Measurements from ENCODE around the gene EDDM13. TPM values are rescaled to one million over a fixed set of nuclear protein-coding genes. Genes with fewer than 3 reads are reported as not detected.

EDDM13 gene
- total and polyA plus RNA-seq, 10 of the 15 experiments (the other 5 are each of a cell fraction or from before 2014, with no cell fraction given): 0.15 to 0.37 TPM; not detected in 8

GRCh38 chr19:56297010-56297409 is 24.5 kb downstream of the EDDM13 start (continued):
- TF ChIP-seq, protein P1, sequence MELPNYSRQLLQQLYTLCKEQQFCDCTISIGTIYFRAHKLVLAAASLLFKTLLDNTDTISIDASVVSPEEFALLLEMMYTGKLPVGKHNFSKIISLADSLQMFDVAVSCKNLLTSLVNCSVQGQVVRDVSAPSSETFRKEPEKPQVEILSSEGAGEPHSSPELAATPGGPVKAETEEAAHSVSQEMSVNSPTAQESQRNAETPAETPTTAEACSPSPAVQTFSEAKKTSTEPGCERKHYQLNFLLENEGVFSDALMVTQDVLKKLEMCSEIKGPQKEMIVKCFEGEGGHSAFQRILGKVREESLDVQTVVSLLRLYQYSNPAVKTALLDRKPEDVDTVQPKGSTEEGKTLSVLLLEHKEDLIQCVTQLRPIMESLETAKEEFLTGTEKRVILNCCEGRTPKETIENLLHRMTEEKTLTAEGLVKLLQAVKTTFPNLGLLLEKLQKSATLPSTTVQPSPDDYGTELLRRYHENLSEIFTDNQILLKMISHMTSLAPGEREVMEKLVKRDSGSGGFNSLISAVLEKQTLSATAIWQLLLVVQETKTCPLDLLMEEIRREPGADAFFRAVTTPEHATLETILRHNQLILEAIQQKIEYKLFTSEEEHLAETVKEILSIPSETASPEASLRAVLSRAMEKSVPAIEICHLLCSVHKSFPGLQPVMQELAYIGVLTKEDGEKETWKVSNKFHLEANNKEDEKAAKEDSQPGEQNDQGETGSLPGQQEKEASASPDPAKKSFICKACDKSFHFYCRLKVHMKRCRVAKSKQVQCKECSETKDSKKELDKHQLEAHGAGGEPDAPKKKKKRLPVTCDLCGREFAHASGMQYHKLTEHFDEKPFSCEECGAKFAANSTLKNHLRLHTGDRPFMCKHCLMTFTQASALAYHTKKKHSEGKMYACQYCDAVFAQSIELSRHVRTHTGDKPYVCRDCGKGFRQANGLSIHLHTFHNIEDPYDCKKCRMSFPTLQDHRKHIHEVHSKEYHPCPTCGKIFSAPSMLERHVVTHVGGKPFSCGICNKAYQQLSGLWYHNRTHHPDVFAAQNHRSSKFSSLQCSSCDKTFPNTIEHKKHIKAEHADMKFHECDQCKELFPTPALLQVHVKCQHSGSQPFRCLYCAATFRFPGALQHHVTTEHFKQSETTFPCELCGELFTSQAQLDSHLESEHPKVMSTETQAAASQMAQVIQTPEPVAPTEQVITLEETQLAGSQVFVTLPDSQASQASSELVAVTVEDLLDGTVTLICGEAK (IDR thresholded peaks at IDR 0.05; ENCODE audit: borderline replicate concordance): no peak

DNA sequence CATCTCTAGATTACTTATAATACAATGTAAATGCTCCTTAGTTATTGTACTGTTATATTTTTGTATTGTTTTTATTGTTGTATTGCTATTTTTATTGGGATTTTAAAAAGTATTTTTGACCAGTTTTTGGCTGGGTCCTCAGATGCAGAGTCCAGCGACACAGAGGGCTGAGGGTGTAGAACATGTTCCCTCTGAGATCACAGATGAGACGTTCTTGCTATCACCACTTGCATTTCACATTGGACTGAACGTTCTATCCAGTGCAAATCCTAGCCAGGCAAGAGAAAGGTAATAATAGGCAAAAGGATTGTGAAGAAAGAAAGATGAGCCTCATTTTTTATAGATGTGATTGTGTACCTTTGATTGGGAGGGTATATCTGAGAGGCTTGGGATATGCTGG is 27.1 kb downstream of the EDDM13 start:
- ATAC-seq (no peak), FAIRE-seq (no peak), DNase-seq (ENCODE audit: low read depth, low spot score) (no peak)
- Histone ChIP-seq H3K36me3 (ENCODE audit: control insufficient read depth in 2 of 2, insufficient read depth in 2 of 2, low read length in 1 of 2) (peaks cover 0 to 2% of the 10 kb centered on the region in 2 experiments; a peak in 2 of 4 replicates), H3K4me1 (ENCODE audit: control insufficient read depth, insufficient read depth, low read length) (no peaks in the 10 kb centered on the region), H3K27me3 (replicated peaks in 1 of 2; ENCODE audit: control insufficient read depth in 2 of 2, insufficient read depth in 2 of 2, low read length in 1 of 2) (no peaks in the 10 kb centered on the region), H3K4me3 (no peak overlapping the region), H3K27ac (ENCODE audit: control insufficient read depth, insufficient read depth) (no peak overlapping the region), H3K9me3 (replicated peaks; ENCODE audit: control insufficient read depth, insufficient read depth, low read length) (no peaks in the 10 kb centered on the region), H2AFZ (ENCODE audit: control insufficient read depth, low read depth, low read length) (no peak overlapping the region), H3K79me2 (ENCODE audit: control insufficient read depth, insufficient read depth, low read length) (no peaks in the 10 kb centered on the region), H3K9ac (ENCODE audit: control insufficient read depth, insufficient read depth, low read length) (no peak overlapping the region), H3K4me2 (ENCODE audit: control insufficient read depth, insufficient read depth) (no peak overlapping the region), H4K20me1 (ENCODE audit: control insufficient read depth, insufficient read depth) (no peaks in the 10 kb centered on the region)
- ChIA-PET RAD21 (ENCODE audit: unreplicated experiment) (interaction anchor here (1.0 kb wide), 1 partner anchor 34 kb away, joined by 3 read pairs; no protein-coding TSS in a partner anchor), POLR2A (no interaction called here), SMC1A (ENCODE audit: uncharacterized antibody, unreplicated experiment) (interaction anchor here (0.8 kb wide), 1 partner anchor 46 kb away, joined by 3 read pairs; no protein-coding TSS in a partner anchor), CTCF (interaction anchor here (0.9 to 3.7 kb wide), 3 partner anchors 11 to 48 kb away, joined by 3 to 19 read pairs (median 4); no protein-coding TSS in a partner anchor)
- WGBS (ENCODE audit: insufficient coverage, insufficient replicate concordance, low lambda C conversion rate, missing lambda C conversion rate): 82% methylated on average over 3 of the region's 3 CpGs
- intact Hi-C loops (cut with micrococcal nuclease; ENCODE audit: unreplicated experiment): no loop called here
- in situ Hi-C loops (cut with MboI): no loop called here
- BruUV-seq (replicated peaks): no TSS peak
- no peak for TF ChIP-seq TCF3 (IDR thresholded peaks at IDR 0.05; ENCODE audit: borderline replicate concordance, insufficient read depth, low read depth, low read length)
- TF ChIP-seq, protein P1 (IDR thresholded peaks at IDR 0.05; ENCODE audit: borderline replicate concordance): no peak
- no peak for TF ChIP-seq NRF1 (conservative IDR thresholded peaks at IDR 0.05; ENCODE audit: low read depth, low read length)
- no peak for TF ChIP-seq SRF (IDR thresholded peaks at IDR 0.05; ENCODE audit: low read depth in 2 of 2, low read length in 2 of 2)
- TF ChIP-seq TCF12 (IDR thresholded peaks at IDR 0.05; ENCODE audit: low read depth, low read length): no peak
- TF ChIP-seq USF2 (IDR thresholded peaks at IDR 0.05; ENCODE audit: borderline replicate concordance, low read depth, low read length): no peak
- no peak for TF ChIP-seq CREB1 (IDR thresholded peaks at IDR 0.05; ENCODE audit: low read depth)
- TF ChIP-seq SIX5 (IDR thresholded peaks at IDR 0.05; ENCODE audit: low read depth, low read length, severe bottlenecking): no peak
- TF ChIP-seq SREBF1 (IDR thresholded peaks at IDR 0.05; ENCODE audit: low read length): no peak
- TF ChIP-seq, protein P2, sequence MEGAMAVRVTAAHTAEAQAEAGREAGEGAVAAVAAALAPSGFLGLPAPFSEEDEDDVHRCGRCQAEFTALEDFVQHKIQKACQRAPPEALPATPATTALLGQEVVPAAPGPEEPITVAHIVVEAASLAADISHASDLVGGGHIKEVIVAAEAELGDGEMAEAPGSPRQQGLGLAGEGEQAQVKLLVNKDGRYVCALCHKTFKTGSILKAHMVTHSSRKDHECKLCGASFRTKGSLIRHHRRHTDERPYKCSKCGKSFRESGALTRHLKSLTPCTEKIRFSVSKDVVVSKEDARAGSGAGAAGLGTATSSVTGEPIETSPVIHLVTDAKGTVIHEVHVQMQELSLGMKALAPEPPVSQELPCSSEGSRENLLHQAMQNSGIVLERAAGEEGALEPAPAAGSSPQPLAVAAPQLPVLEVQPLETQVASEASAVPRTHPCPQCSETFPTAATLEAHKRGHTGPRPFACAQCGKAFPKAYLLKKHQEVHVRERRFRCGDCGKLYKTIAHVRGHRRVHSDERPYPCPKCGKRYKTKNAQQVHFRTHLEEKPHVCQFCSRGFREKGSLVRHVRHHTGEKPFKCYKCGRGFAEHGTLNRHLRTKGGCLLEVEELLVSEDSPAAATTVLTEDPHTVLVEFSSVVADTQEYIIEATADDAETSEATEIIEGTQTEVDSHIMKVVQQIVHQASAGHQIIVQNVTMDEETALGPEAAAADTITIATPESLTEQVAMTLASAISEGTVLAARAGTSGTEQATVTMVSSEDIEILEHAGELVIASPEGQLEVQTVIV (IDR thresholded peaks at IDR 0.05; ENCODE audit: borderline replicate concordance, partially characterized antibody): no peak
